ENCODE results near the gene PRKAR1B.

The PRKAR1B gene

GRCh38 chr7:514651-515598, 212.2 kb downstream of the PRKAR1B start:
- H3K9ac ChIP-seq (ENCODE audit: insufficient read length, low read depth): peak overlapping the region; percentile 82
- H3K36me3 ChIP-seq (ENCODE audit: insufficient read depth, insufficient read length, low read length): peaks cover 54% of the 10 kb centered on the region
- peaks cover 43% of the 10 kb centered on the region for H3K4me1 ChIP-seq (ENCODE audit: insufficient read depth, insufficient read length)
- DNase-seq (ENCODE audit: low read depth, low spot score): no peak
- TF ChIP-seq ZNF274 (IDR thresholded peaks at IDR 0.05; ENCODE audit: low read depth, low read length): no peak
- TF ChIP-seq YY1 (IDR thresholded peaks at IDR 0.05; ENCODE audit: insufficient read depth, insufficient read length): no peak
- TF ChIP-seq SUZ12 (IDR thresholded peaks at IDR 0.05; ENCODE audit: extremely low read depth, insufficient read depth, insufficient read length): no peak
- no peaks in the 10 kb centered on the region for H3K27me3 ChIP-seq (ENCODE audit: insufficient read depth, insufficient read length)
- no peaks in the 10 kb centered on the region for H3K9me3 ChIP-seq (ENCODE audit: insufficient read depth, low read length)
- peak overlapping the region; percentile 2 for H3K4me3 ChIP-seq (ENCODE audit: insufficient read length, low read depth)

- Histone ChIP-seq H3K27me3 (ENCODE audit: insufficient read depth, insufficient read length) (no peaks in the 10 kb centered on the region), H3K9ac (ENCODE audit: insufficient read length, low read depth) (peak overlapping the region; percentile 57)
These were observed 212.8 kb downstream of the PRKAR1B start for GRCh38 chr7:514242-514641.

GRCh38 chr7:513521-514166, 213.4 kb downstream of the PRKAR1B start:
- Histone ChIP-seq H3K4me3 (ENCODE audit: insufficient read length, low read depth) (no peak overlapping the region), H3K9me3 (ENCODE audit: insufficient read depth, low read length) (no peaks in the 10 kb centered on the region), H3K27me3 (ENCODE audit: insufficient read depth, insufficient read length) (no peaks in the 10 kb centered on the region), H3K9ac (ENCODE audit: insufficient read length, low read depth) (peak overlapping the region; percentile 57), H3K36me3 (ENCODE audit: insufficient read depth, insufficient read length, low read length) (peaks cover 67% of the 10 kb centered on the region), H3K4me1 (ENCODE audit: insufficient read depth, insufficient read length) (peaks cover 46% of the 10 kb centered on the region)
- DNase-seq (ENCODE audit: low read depth, low spot score): no peak
- TF ChIP-seq SUZ12 (IDR thresholded peaks at IDR 0.05; ENCODE audit: extremely low read depth, insufficient read depth, insufficient read length): no peak
- TF ChIP-seq ZNF274 (IDR thresholded peaks at IDR 0.05; ENCODE audit: low read depth, low read length): no peak
- no peak for TF ChIP-seq YY1 (IDR thresholded peaks at IDR 0.05; ENCODE audit: insufficient read depth, insufficient read length)

More at GRCh38 chr7:514242-514641, 212.8 kb downstream of the PRKAR1B start:
- no peaks in the 10 kb centered on the region for H3K9me3 ChIP-seq (ENCODE audit: insufficient read depth, low read length)
- H3K36me3 ChIP-seq (ENCODE audit: insufficient read depth, insufficient read length, low read length): peaks cover 61% of the 10 kb centered on the region
- H3K4me3 ChIP-seq (ENCODE audit: insufficient read length, low read depth): no peak overlapping the region
- TF ChIP-seq ZNF274 (IDR thresholded peaks at IDR 0.05; ENCODE audit: low read depth, low read length): no peak
- TF ChIP-seq YY1 (IDR thresholded peaks at IDR 0.05; ENCODE audit: insufficient read depth, insufficient read length): no peak
- no peak for TF ChIP-seq SUZ12 (IDR thresholded peaks at IDR 0.05; ENCODE audit: extremely low read depth, insufficient read depth, insufficient read length)
- DNase-seq (ENCODE audit: low read depth, low spot score): no peak
- H3K4me1 ChIP-seq (ENCODE audit: insufficient read depth, insufficient read length): peaks cover 44% of the 10 kb centered on the region

GRCh38 chr7:512541-513311, 214.4 kb downstream of the PRKAR1B start:
- no peak for DNase-seq (ENCODE audit: low read depth, low spot score)
- no peak for TF ChIP-seq YY1 (IDR thresholded peaks at IDR 0.05; ENCODE audit: insufficient read depth, insufficient read length)
- no peak for TF ChIP-seq SUZ12 (IDR thresholded peaks at IDR 0.05; ENCODE audit: extremely low read depth, insufficient read depth, insufficient read length)
- no peak for TF ChIP-seq ZNF274 (IDR thresholded peaks at IDR 0.05; ENCODE audit: low read depth, low read length)
- no peaks in the 10 kb centered on the region for H3K9me3 ChIP-seq (ENCODE audit: insufficient read depth, low read length)
- no peak overlapping the region for H3K4me3 ChIP-seq (ENCODE audit: insufficient read length, low read depth)
- H3K27me3 ChIP-seq (ENCODE audit: insufficient read depth, insufficient read length): no peaks in the 10 kb centered on the region
- peaks cover 76% of the 10 kb centered on the region for H3K36me3 ChIP-seq (ENCODE audit: insufficient read depth, insufficient read length, low read length)
- H3K4me1 ChIP-seq (ENCODE audit: insufficient read depth, insufficient read length): peaks cover 46% of the 10 kb centered on the region
- peak overlapping the region; percentile 50 for H3K9ac ChIP-seq (ENCODE audit: insufficient read length, low read depth)

GRCh38 chr7:512146-512510, 215.0 kb downstream of the PRKAR1B start:
- Histone ChIP-seq H3K4me3 (ENCODE audit: insufficient read length, low read depth) (no peak overlapping the region), H3K36me3 (ENCODE audit: insufficient read depth, insufficient read length, low read length) (peaks cover 81% of the 10 kb centered on the region), H3K9me3 (ENCODE audit: insufficient read depth, low read length) (no peaks in the 10 kb centered on the region), H3K4me1 (ENCODE audit: insufficient read depth, insufficient read length) (peaks cover 51% of the 10 kb centered on the region), H3K9ac (ENCODE audit: insufficient read length, low read depth) (peak overlapping the region; percentile 50), H3K27me3 (ENCODE audit: insufficient read depth, insufficient read length) (no peaks in the 10 kb centered on the region)
- TF ChIP-seq ZNF274 (IDR thresholded peaks at IDR 0.05; ENCODE audit: low read depth, low read length) (no peak), YY1 (IDR thresholded peaks at IDR 0.05; ENCODE audit: insufficient read depth, insufficient read length) (no peak), SUZ12 (IDR thresholded peaks at IDR 0.05; ENCODE audit: extremely low read depth, insufficient read depth, insufficient read length) (no peak)
- DNase-seq (ENCODE audit: low read depth, low spot score): no peak

- DNase-seq (ENCODE audit: low read depth, low spot score): no peak
- H3K9me3 ChIP-seq (ENCODE audit: insufficient read depth, low read length): no peaks in the 10 kb centered on the region
- H3K27me3 ChIP-seq (ENCODE audit: insufficient read depth, insufficient read length): no peaks in the 10 kb centered on the region
- H3K36me3 ChIP-seq (ENCODE audit: insufficient read depth, insufficient read length, low read length): peaks cover 81% of the 10 kb centered on the region
- H3K4me1 ChIP-seq (ENCODE audit: insufficient read depth, insufficient read length): peaks cover 51% of the 10 kb centered on the region
- no peak for TF ChIP-seq SUZ12 (IDR thresholded peaks at IDR 0.05; ENCODE audit: extremely low read depth, insufficient read depth, insufficient read length)
- TF ChIP-seq YY1 (IDR thresholded peaks at IDR 0.05; ENCODE audit: insufficient read depth, insufficient read length): no peak
- no peak for TF ChIP-seq ZNF274 (IDR thresholded peaks at IDR 0.05; ENCODE audit: low read depth, low read length)
- no peak overlapping the region for H3K4me3 ChIP-seq (ENCODE audit: insufficient read length, low read depth)
- peak overlapping the region; percentile 1 for H3K9ac ChIP-seq (ENCODE audit: insufficient read length, low read depth)
These were observed 215.5 kb downstream of the PRKAR1B start for GRCh38 chr7:511476-512145.

Data from NT2/D1 (cell line).